Activated naive CD4-positive, alpha-beta T cell treated with Interleukin-2 at 50 U/mL for 16 hours (primary cell): ENCODE data around the gene DENND5B.
"Not testable (repeated sequence)": the region's sequence is repeated elsewhere in the genome, so short reads cannot be mapped to it uniquely, and the experiment has no call there.

ENCODE experiments used
- DNase-seq: peaks from one replicate; pipeline ENCODE4 v3.0.0-alpha.2; 2020

DENND5B gene

DNA sequence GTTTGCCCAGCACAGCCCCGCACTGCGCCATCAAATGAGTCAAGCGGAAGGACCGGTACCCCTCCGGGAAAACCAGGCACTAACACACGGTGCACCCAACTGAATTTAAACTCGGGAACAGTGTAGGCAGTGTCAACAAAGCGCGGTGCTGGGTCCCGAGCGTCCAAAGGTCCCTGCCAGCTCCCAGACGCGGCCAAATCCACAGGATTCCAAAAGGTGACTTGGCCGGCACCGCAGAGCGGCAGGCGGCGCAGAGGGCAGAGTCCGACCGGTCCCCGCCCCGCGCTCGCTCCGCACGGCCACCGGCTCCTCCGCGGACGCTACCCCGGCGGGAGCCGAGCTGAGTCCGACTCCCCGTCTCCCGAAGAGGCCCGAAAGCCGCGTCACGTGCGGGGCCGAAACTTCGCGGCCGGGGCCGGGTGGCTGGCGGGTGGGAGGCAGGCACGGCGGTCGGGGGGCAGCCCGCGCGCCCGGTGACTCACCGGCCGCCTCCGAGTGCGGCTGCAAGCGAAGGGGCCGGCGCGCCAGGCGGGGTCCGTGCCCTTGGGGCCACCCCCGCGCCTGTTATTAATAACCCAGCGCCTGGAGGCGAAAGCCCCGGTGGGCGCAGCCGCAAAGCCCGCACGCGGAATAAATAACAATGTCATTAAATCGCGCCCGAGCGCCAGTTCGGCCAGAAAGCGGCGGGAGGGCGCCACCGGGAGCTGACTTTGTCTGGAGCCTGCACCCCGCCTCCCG is 863 bp downstream of the DENND5B start:
- peak; percentile 7 for DNase-seq

DNA sequence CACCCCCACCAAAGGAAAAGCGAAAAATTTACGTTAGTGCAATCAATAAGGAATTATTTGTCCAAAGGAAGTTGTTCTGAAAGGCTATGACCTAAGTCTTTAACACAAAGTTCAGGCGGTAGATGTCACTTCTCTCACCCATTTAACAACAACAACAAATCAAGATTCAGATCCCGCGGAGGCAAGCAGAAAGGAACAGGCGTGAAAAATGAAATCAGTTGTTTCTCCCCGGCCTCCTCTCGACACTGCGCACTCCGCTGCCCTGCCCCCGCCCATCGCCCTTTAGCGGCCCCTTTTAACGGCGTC is 1.4 kb downstream of the DENND5B start:
- no peak for DNase-seq

DNA sequence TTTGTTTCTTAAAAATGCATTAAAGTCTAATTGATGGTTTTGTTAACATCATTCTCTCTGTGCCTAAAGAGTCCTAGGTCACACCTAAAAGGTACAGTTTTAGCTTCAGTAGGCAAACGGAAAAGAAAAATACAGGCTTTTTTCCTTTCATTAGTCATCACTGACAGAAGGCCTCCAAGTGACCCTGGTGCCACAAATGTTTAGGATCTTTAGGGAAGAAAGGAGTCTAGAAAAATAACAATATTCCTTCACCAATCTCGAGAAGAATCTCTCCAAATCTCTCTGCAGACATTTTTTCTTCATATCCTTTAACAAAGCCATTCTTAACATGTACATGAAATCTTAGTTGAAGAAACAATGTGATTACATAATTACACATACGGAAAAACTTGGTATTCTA is 2.0 kb downstream of the DENND5B start:
- DNase-seq = no peak

DNA sequence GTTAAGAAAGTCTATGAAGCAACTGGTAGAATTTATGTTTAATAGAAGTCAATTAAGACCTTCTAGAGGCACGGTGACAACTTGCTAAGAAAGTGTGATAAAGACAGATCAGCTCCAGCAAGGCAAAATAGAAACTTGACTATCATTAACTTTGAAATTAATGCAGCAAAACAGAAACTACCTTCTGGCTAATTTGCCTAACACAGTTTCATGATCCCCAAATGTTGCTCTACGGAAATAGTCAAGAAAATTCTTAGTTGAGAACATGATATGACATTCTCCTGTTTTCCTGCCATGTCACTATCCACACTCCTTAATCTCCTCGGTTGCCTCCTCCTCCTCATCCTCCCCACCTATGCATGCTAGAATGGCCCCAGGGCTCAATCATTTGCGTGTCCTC is 4.2 kb downstream of the DENND5B start:
- no peak for DNase-seq

DNA sequence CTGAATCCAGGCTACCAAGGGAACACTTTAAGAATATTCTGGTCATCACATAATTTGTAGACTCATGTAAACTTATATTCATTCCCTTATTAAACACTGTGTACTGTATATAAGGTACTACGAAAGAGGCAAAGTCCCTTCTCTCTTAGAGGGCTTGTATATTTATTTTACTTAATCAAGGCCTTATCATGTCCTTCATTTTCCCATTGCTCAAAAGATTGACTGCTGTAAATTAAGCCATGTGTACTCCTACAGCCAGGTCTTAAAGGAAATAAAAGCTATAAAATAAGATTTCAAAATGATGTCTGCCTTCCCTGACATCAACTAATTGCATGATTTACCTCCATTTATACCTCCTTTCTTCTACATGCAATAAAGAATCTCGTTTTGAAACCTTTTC is 5.0 kb downstream of the DENND5B start:
- no peak for DNase-seq

DNA sequence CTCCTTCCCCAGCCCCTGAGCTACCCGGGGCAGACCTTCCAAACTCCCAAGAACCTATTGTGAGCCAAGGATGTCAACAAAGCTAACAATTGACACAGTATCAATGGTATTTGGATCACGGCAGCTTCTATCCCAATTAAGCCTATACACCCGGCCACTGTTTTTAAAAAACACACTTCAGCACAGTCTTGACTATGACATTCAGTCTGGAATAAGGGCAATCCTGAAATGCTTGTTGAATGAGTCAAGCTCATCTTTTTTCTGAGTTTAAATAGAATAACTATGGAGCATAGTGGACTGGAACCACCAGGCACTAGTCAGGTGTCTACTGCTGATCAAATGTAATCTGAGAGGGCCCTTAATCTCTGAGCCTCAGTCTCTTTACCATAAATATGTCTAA is 5.7 kb downstream of the DENND5B start:
- DNase-seq = no peak

DNA sequence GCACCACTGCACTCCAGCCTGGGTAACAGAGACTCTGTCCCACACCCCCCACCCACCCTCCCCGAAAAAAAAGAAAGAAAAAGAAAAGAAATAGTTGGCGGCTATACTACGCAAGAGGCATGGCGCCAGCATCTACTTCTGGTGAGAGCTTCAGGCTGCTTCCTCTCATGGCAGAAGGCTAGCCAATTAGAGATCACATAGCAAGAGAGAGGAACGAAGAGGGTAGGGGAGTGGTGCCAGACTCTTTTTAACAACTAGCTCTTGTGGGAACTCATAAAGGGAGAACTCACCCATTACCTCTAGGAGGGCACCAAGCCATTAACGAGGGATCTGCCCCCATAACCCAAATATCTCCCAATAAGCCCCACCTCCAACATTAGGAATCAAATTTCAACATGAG is 6.2 kb downstream of the DENND5B start:
- DNase-seq = no peak

DNA sequence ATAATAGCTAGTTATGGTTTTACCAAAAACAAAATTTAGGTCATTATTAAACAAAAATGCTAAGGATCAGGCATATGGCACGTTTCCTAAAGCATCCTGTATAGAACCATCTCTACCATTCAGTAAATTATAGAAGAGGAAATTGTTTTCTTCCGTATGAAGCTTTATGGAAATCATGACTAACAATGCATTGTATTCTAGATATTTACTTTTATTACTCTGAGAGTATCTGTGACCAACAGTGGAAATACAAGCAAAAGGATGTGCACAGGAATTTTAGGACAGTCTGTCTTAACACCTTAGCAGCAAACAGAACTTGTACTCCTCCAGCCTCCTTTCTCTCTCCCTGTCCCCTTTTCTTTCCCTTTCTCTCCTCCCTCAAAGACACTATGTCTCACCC is 7.1 kb downstream of the DENND5B start:
- DNase-seq = no peak

DNA sequence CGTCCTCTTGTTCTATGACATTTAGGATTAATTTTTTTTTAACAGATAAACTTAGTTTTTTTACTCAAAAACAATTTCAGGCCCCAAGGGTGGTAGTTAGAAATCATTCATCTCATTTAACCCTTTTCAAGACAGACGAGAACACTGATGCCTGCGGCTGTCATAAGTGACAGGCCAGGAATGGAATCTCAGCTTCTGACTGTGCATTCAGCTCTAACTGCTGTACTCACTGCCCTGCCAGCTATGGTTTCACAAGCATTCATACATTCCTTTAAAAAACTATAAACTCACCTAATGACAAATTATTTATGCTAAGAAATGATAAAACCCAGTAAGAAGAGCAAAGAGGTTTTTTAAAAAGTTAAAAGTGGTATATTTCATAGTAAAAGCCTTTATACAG is 8.8 kb downstream of the DENND5B start:
- no peak for DNase-seq

DNA sequence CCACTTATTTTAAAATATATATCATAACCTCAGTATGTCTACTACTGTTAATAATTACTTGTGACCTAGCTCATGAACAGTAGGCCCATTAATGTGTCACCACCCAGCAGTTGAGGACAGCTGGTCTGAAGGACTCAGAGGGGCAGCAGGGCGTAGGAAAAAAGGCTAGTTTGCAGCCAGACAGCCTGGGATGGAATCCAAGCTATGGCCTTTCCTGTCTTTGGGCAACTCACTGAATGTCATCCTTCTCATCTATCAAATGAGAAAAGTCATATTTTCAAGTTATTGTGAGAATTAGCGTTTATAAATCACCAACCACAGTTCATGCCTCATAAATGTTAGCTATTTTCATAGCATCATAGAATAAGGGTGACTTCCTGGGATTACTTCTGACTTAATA is 12.3 kb downstream of the DENND5B start:
- DNase-seq = no peak

DNA sequence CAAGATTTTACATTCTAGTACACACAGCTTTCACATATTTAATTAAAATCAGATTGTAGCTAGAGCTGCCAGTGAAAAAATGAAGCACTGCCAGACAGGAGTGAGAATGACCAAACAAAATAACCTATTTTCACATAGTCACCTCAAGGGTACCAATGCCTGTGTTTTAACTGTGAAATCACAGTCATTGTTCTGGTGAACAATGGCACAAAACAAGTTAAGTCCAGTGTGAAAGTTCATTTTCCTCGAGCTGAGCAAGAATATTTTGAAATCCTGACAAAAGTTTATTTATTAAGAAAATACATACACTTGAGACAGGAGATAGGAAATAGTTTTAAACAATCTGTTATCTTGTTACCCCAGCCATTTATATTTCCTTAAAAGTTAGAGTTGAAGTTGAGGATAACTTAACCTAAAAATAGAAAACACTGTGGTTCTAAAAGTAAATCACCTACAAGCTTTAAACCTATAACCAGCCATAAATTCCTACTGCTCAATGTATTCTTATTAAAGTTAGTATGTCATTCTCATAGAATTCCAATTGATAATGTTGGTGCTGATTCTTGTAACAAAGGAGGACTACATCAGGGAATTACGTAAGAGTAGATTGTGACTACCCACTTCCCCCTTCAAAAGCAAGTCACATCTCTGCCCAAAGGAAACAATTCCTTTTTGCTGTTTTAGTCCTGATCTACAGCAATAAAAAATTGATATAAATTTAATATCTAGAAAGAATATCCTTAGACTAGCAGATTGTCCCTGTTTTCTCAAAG is 15.9 kb downstream of the DENND5B start:
- no peak for DNase-seq

DNA sequence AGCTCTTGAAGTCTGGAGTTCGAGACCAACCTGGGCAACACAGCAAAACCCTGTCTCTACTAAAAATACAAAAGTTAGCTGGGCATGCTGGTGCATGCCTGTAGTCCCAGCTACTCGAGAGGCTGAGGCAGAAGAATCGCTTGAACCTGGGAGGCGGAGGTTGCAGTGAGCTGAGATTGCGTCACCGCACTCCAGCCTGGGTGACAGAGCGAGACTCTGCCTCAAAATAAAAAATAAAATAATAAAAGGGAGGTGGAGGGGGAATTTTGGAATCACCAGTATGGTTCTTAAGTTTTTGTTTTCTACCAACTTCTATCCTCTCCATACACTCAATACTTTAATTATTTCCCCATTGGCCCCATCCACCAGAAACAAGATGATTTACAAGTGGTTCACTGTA is 16.6 kb downstream of the DENND5B start:
- not testable (repeated sequence) for DNase-seq

DNA sequence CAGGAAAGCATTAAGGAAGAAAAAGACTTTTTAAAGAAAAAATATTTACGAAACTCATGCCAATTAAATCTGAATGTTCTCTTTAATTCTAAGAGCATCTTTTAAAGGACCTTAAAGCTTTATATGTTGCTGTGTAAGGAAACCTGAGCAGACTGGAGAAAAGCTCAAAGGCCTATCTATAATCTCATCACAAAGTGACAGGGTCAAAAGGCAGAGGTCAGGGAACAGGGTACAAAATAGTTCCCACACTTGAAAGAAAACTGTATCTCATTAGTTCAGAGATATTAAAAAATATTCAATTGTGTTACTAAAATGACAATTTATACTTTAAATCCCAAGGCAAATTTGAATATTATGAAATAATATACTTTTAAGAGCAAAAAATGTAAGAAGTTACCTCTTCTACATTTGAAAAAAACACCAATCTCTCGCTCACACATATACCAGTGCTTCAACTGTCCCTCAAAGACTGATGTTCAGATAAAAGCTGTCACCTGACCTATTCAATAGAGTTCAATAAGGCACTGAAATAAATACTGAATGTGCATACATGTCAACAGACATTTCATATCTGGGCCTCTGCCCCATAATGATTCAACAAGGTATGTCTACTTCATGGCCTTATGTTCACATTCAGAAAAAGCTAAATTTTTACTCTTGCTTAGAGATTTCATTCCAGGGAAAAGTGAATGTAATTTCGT is 17.9 kb downstream of the DENND5B start:
- DNase-seq = no peak

DNA sequence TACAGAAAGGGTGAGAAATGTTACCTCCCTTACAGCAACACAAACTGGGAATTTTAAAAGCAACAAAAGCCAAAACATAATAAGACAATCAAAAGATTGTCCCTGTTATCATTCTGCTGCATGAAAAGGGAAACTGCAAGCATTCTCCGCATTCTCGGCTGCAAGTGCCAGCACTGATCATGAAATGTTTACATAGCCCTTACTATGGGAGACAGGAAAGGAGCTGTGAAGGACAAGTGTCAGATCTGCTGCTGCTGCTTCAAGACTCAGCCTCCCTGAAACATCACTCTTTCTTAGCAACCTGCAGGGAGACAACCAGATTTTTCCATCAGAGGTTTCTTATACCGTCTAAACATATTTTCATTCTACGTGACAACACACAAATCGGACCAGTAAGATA is 20.1 kb downstream of the DENND5B start:
- DNase-seq = no peak

DNA sequence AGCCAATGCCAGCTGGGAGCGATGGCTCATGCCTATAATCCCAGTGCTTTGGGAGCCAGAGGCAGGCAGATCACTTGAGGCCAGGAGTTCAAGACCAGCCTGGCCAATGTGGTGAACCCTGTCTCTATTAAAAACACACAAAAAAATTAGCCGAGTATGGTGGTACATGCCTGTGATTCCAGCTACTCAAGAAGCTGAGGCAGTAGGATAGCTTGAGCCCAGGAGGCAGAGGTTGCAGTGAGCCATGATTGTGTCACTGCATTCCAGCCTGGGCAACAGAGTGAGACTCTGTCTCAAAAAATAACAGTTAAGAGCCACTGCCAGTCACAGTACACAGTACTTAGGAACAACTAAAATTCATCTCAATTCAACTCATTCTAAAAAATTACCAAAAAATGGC is 21.4 kb downstream of the DENND5B start:
- DNase-seq = not testable (repeated sequence)

DNA sequence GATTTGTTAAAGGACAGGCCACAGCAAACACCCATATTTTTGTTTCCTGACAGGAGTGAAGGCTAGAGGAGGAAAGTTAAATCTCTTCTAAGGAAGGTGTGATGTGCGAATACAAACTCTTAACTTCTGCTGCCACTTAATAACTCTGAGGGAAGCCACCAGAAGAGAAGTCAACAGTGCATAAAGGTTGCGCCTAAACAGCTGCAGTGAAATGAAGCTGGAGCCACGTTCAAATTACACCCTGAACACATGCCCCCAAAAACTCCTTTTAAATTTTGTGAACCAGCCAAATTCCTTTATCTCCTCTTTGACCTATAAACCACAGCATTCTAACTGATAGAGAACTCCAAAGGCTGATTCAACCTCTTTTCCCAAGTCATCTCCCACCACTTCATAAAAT is 22.4 kb downstream of the DENND5B start:
- no peak for DNase-seq

DNA sequence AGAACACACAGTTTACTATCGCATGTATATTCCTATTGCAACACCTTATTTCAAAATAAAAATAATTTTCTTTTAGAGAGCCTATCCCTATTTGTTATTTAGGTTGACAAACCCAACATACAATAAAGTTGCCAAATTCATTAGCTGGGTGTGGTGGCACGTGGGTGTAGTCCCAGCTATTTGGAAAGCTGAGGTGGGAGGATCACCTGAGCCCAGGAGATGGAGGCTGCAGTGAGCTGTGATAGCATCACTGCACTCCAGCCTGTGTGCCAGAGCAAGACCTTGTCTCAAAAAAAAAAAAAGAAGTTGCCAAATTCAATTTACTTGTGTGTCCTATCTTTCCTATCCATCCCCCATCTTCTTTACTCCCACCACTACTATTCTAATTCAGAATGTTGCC is 23.9 kb downstream of the DENND5B start:
- no peak for DNase-seq

DNA sequence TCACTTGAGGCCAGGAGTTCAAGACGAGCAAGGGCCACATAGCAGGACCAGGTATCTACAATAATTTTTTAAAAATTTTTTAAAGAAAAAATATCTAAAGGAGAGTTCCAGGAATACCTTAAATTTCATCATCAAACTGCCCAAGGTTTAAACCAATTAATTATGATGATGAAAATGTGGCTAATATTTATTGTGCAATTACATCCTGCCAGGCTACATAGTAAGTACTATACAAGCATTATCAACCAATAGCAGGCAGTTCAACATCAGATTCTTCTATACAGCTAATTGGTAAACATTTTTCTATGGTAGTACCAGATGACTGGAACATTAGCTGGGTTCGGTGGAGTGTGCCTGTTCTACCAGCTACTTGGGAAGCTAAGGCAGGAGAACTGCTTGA is 24.4 kb downstream of the DENND5B start:
- DNase-seq = no peak

DNA sequence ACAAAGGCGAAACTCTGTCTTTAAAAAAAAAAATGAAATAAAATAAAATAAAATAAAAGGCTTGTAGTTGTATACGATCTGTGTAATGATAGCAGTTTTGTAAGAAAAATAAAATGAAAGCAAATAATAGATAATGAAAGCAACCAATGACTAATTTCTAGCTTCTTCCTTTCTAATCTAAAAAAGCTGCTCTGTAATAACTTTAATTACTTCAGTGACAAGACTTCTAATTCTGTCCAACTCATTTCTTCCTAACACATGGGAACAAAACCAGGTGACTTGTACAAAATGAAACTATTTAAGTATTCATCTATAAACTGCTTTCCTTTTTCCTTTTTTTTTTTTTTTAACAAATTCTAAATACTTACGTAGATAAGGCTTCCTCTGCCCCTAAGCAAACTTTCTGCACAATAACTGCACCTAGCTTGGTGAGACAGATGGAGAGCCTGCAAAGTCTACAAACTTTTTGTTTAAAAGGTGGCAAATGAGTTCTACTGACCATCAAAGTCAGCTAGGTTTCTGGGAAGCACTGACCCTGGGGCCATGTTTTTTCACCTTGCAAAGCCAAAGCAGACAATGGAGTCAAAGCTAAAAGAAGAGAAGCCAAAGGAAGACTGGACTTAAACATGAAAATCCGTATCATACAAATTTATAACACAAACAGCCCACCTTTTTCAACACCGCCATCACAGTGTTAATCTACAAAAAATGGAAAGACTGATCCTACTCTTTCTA is 28.2 kb downstream of the DENND5B start:
- no peak for DNase-seq

DNA sequence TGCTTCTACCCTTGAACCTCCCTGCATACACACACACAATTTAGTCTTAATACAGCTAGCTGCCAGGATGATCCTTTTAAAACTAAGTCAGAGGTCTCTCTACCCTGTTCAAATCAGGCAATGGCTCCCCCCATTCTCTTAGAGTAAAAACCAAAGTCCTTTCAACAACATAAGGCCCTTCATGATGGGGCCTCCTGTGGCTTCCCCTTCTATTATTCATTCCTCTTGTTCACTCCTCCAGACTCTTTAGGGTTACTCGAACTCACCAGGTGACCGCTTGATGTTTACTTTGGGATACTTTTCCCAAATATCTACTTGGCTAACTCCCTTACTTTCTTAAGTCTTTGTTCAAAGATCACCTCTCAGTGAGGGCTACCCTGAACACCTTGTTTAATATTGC is 30.4 kb downstream of the DENND5B start:
- DNase-seq = no peak

DNA sequence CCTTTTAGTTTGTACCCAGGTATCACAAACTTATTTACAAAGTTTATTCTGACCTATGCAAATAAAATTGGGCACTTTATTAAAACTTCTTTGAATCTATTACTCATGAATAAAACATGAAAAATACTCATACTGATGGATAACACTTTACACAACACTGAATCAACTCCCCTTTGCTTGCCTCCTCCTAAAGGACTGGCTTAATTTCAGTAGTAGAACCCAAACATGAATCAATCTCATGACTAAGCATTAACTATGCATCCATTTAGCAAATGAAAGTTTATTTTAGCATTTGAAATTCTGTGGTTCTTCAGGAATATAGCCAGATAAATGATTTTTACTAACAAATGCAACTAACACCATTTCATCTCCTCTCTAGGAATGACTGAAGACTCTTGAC is 32.4 kb downstream of the DENND5B start:
- no peak for DNase-seq

DNA sequence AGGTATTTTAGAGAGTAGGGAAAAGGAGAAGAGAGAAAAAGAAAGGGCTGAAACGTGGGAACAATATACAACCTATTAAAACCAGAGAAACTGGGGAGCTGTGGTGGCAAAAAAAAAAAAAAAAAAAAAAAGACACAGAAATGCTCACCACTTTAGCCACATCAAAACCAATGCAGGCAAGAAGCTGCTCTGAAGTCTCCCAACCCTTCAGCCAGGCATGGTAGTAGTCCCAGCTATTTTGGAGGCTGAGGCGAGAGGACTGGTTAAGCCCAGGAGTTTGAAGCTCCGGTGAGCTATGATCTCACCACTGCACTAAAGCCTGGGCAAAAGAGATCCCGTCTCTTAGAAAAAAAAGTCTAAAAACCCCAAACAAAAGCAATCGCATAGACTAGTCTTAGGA is 33.2 kb downstream of the DENND5B start:
- DNase-seq = no peak

DNA sequence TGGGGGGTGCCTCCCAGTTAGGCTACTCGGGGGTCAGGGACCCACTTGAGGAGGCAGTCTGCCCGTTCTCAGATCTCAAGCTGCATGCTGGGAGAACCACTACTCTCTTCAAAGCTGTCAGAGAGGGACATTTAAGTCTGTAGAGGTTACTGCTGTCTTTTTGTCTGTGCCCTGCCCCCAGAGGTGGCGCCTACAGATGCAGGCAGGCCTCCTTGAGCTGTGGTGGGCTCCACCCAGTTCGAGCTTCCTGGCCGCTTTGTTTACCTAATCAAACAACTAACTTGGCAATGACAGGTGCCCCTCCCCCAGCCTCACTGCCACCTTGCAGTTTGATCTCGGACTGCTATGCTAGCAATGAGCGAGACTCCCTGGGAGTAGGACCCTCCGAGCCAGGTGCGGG is 35.5 kb downstream of the DENND5B start:
- not testable (repeated sequence) for DNase-seq

DNA sequence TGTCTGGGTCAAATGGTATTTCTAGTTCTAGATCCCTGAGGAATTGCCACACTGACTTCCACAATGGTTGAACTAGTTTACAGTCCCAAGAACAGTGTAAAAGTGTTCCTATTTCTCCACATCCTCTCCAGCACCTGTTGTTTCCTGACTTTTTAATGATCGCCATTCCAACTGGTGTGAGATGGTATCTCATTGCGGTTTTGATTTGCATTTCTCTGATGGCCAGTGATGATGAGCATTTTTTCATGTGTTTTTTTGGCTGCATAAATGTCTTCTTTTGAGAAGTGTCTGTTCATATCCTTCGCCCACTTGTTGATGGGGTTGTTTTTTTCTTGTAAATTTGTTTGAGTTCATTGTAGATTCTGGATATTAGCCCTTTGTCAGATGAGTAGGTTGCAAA is 40.3 kb downstream of the DENND5B start:
- DNase-seq = not testable (repeated sequence)
